HFFc6 (cell line): ENCODE results near the gene SNX24. TPM values are rescaled to one million over a fixed set of nuclear protein-coding genes. Genes with fewer than 3 reads are reported as not detected.
"Not testable (repeated sequence)": the region's sequence is repeated elsewhere in the genome, so short reads cannot be mapped to it uniquely, and the experiment has no call there.

Source experiments
- DNase-seq: peaks from one replicate; pipeline ENCODE4 v3.0.0-alpha.2; 2018
- H3K27ac Mint-ChIP-seq: 2 replicates; pipeline ENCODE4 v1.8.0; 2020; ENCODE audit warnings: mild to moderate bottlenecking, mixed read lengths
- H3K27me3 Mint-ChIP-seq: 2 replicates; pipeline ENCODE4 v1.8.0; 2021; ENCODE audit warnings: mild to moderate bottlenecking, moderate library complexity, mixed read lengths; ENCODE audit not compliant: insufficient read depth
- H3K36me3 Mint-ChIP-seq: 2 replicates; pipeline ENCODE4 v1.8.0; 2021; ENCODE audit warnings: low read depth, mixed read lengths
- H3K4me1 Mint-ChIP-seq: 2 replicates; pipeline ENCODE4 v1.8.0; 2020; ENCODE audit warnings: low read depth, mixed read lengths
- H3K4me3 Mint-ChIP-seq: 2 replicates; pipeline ENCODE4 v1.8.0; 2020; ENCODE audit warnings: mild to moderate bottlenecking, moderate library complexity, mixed read lengths
- H3K9me3 Mint-ChIP-seq: 2 replicates; pipeline ENCODE4 v1.8.0; 2020; ENCODE audit warnings: mild to moderate bottlenecking, mixed read lengths
- CTCF ChIP-seq: fragments of 200-600 bp; sonication (generic); IDR thresholded peaks from 2 replicates; pipeline ENCODE4 v1.5.0; 2021; ENCODE audit warnings: antibody characterized with exemption, mild to moderate bottlenecking
- total RNA-seq, 6 experiments: library from RNA; stranded (reverse); fragmentation: NEBNext Ultra II Directional; extraction: Animal tissue kit (Norgen Biotek cat#: 25700); gene quantifications; 2 replicates in 1 of 6; 3 replicates in 5 of 6; pipeline ENCODE4 v1.2.3, GENCODE V29; 2021

Gene SNX24
- total RNA-seq, 6 experiments from 2014 or later = 19.7 to 24.1 (median 21.9) TPM

GRCh38 chr5:122906768-122907167, 61.4 kb downstream of the SNX24 start:
- DNase-seq = peak; percentile 42
- TF ChIP-seq CTCF = no peak
- H3K4me1 Mint-ChIP-seq = peaks cover 42% of the 10 kb centered on the region
- H3K36me3 Mint-ChIP-seq = peaks cover under 1% of the 10 kb centered on the region; the same call in 1 of the 2 replicates
- H3K9me3 Mint-ChIP-seq = no peaks in the 10 kb centered on the region
- no peaks in the 10 kb centered on the region; the same call in 1 of the 2 replicates for H3K27me3 Mint-ChIP-seq
- H3K27ac Mint-ChIP-seq = peak overlapping the region; percentile 63
- H3K4me3 Mint-ChIP-seq = peak overlapping the region; percentile 56; the same call in 1 of the 2 replicates

GRCh38 chr5:122907276-122907675, 61.9 kb downstream of the SNX24 start:
- peak overlapping the region; percentile 56 for H3K4me3 Mint-ChIP-seq
- no peaks in the 10 kb centered on the region; the same call in 1 of the 2 replicates for H3K27me3 Mint-ChIP-seq
- TF ChIP-seq CTCF = no peak
- H3K9me3 Mint-ChIP-seq = no peaks in the 10 kb centered on the region
- DNase-seq = peak; percentile 56
- no peaks in the 10 kb centered on the region for H3K36me3 Mint-ChIP-seq
- H3K27ac Mint-ChIP-seq = peak overlapping the region; percentile 63
- peaks cover 37% of the 10 kb centered on the region for H3K4me1 Mint-ChIP-seq

GRCh38 chr5:122908108-122908507, 62.7 kb downstream of the SNX24 start:
- H3K4me3 Mint-ChIP-seq = no peak overlapping the region
- H3K27ac Mint-ChIP-seq = no peak overlapping the region
- no peaks in the 10 kb centered on the region for H3K9me3 Mint-ChIP-seq
- H3K27me3 Mint-ChIP-seq = no peaks in the 10 kb centered on the region; the same call in 1 of the 2 replicates
- H3K4me1 Mint-ChIP-seq = peaks cover 37% of the 10 kb centered on the region
- no peak for TF ChIP-seq CTCF
- no peak for DNase-seq
- no peaks in the 10 kb centered on the region for H3K36me3 Mint-ChIP-seq

- TF ChIP-seq CTCF = no peak
- DNase-seq = no peak
- peaks cover 37% of the 10 kb centered on the region for H3K4me1 Mint-ChIP-seq
- H3K36me3 Mint-ChIP-seq = no peaks in the 10 kb centered on the region
- no peaks in the 10 kb centered on the region for H3K9me3 Mint-ChIP-seq
- no peaks in the 10 kb centered on the region; the same call in 1 of the 2 replicates for H3K27me3 Mint-ChIP-seq
- H3K27ac Mint-ChIP-seq = no peak overlapping the region
- no peak overlapping the region for H3K4me3 Mint-ChIP-seq
These were observed 63.2 kb downstream of the SNX24 start for GRCh38 chr5:122908662-122909061.

GRCh38 chr5:122909470-122910100, 64.2 kb downstream of the SNX24 start:
- TF ChIP-seq CTCF = no peak
- DNase-seq = no peak
- Mint-ChIP-seq H3K4me1 (peaks cover 37% of the 10 kb centered on the region), H3K9me3 (no peaks in the 10 kb centered on the region), H3K36me3 (no peaks in the 10 kb centered on the region), H3K27me3 (no peaks in the 10 kb centered on the region; the same call in 1 of the 2 replicates), H3K4me3 (no peak overlapping the region), H3K27ac (no peak overlapping the region)

- not testable (repeated sequence) for H3K36me3 Mint-ChIP-seq, H3K27ac Mint-ChIP-seq, H3K9me3 Mint-ChIP-seq, H3K27me3 Mint-ChIP-seq, DNase-seq, H3K4me3 Mint-ChIP-seq
- H3K4me1 Mint-ChIP-seq = peaks cover 35% of the 10 kb centered on the region
These were observed 68.0 kb downstream of the SNX24 start for GRCh38 chr5:122913436-122913835.
